VCaP (cell line): ENCODE results near the gene CCDC85B.
A peak's percentile ranks its signal among the peaks of the same experiment; 100 is the strongest.

Experiments used
- H3K27ac ChIP-seq: fragments of 450-650 bp; 2 replicates; pipeline ENCODE4 v1.5.1; 2017
- CTCF ChIP-seq: fragments of 450-650 bp; conservative IDR thresholded peaks from 2 replicates; pipeline ENCODE4 v1.5.1; 2017; ENCODE audit warnings: mild to moderate bottlenecking, moderate library complexity

Gene CCDC85B

DNA sequence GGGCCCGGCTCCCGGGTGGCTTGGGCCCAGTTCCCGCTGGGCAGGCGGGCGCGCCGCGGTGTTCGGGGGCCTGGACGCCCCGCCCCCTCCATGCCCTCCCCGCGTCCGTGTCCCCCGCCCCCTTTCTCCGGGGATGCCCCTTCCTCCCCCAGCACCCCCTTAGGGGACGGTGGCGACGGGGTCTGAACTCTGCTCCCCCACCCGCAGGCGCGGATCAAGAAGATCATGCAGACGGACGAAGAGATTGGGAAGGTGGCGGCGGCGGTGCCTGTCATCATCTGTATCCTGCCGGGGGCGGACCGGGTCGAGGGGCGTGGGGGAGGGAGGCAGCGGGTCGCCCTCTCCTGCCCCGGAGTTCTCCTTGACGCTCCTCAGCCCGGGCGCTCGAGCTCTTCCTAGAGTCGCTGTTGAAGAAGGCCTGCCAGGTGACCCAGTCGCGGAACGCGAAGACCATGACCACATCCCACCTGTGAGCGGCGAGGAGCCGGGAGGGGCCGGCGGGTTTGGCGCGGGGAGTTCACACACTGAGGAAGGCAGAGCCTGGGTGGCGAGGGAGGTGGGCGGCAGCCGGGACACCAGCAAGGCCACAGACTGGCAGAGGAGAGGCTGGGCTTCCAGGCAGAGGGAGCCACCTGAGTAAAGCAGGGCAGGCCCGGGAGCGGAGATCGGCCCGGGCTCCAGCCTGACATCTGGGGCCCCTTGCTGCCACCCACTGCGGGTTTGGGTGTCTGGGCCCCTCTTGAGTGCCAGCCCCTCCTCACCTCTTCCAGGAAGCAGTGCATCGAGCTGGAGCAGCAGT, 29.3 kb downstream of the CCDC85B start:
- no peak for TF ChIP-seq CTCF
- H3K27ac ChIP-seq = peak overlapping the region; percentile 100

DNA sequence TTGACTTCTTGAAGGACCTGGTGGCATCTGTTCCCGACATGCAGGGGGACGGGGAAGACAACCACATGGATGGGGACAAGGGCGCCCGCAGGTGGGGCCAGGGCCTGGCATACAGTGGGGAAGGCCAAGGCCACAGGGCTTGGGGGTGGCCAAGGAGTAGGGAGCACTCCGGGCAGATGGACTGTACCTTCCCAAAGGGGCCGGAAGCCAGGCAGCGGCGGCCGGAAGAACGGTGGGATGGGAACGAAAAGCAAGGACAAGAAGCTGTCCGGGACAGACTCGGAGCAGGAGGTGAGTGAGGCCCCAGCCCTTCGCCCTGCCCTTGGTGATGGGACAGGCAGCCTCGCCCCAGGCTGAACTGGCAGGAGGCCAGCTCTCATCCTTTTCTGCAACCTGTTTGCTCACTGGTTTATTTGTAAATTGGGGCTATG, 29.9 kb downstream of the CCDC85B start:
- H3K27ac ChIP-seq = peak overlapping the region; percentile 100
- no peak for TF ChIP-seq CTCF

DNA sequence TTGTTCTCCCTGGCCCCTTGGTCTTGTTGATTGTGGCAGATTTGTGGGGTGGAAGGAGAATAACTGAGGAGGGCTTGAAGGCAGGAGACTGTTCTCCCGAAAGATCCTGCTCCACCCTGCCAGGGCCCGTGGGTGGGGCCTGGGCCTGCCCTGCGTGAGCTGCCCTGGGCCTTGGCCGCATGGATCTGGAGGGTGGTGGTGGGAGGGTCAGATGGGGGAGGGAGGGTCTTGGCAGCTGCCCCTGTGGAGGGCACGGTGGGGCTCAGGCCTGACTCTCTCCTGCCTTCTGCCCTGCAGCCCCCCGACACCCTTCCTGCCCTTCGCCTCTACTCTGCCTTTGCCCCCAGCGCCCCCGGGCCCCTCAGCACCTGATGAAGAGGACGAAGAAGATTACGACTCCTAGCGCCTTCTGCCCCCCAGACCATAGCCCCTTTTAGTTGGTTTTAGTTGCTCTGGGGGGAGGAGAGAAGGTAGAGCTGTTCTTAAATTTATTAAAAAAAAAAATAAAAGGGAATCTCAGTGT, 30.6 kb downstream of the CCDC85B start:
- TF ChIP-seq CTCF = no peak
- peak overlapping the region; percentile 100 for H3K27ac ChIP-seq

DNA sequence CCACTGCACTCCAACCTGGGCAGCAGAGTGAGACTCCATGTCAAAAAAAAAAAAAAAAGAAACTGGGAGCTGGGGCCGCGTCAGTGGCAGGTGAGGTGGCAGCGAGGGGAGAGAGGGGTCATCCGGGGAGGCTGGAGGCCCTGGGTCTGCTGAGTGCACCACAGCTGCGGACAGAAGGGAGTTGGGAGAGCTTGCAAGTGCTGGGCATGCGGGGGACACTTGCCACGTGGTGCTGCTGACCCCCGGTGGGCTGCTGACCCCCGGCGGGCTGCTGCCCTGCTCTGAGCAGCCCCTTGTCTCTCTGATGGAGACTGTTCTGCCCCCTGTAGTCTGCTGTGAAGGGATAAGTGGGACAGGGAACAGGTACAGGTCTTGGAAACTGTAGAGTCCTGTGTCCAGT, 31.4 kb downstream of the CCDC85B start:
- no peak for TF ChIP-seq CTCF
- H3K27ac ChIP-seq = no peak overlapping the region

DNA sequence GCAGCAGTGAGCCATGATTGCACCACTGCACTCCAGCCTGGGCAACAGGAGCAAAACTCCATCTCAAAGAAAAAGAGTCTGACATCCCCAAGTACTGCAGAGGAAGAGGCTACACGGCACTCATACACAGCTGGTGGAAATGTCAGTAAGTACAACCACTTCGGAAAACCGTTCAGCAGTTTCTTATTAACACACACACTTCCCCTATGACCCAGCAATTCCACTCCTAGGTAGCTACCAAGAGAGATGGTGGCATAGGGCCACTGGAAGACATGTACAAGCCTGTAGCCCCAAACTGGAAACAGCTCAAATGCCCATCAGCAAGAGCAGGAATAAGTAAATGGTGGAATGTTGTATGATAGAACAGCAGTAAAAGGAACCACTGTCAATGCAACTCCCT, 32.1 kb downstream of the CCDC85B start:
- no peak for TF ChIP-seq CTCF
- no peak overlapping the region for H3K27ac ChIP-seq

DNA sequence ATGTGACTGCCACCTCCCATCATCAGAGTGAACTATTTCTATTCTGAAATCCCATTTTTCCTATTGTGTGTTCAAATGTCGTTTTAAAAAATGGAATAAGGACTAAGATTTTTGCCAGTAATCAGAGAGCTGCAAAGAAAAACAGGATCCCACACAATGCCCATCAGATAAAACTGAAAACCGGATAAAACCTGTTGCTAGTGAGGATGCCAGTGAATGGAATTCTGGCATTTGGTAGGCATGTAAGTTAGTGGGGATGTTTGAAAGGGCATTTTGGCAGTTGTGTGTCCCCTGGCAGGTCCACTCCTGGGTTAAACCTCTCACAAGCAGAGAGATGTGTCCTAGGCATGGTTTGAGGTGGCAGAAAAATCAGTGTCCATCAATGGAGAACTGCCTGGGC, 34.9 kb downstream of the CCDC85B start:
- no peak for TF ChIP-seq CTCF
- no peak overlapping the region for H3K27ac ChIP-seq

- no peak for TF ChIP-seq CTCF
- H3K27ac ChIP-seq = no peak overlapping the region
Measured at GRCh38 chr11:65927904-65928397, 37.5 kb downstream of the CCDC85B start.
